Activated naive CD4-positive, alpha-beta T cell treated with anti-CD3 and anti-CD28 coated beads, Interleukin-2, amount 50 U/mL, for 24 hours (primary cell): ENCODE measurements around the gene ZNF333.
A peak's percentile ranks its signal among the peaks of the same experiment; 100 is the strongest.
"Not testable (repeated sequence)": the region's sequence is repeated elsewhere in the genome, so short reads cannot be mapped to it uniquely, and the experiment has no call there.

Experiments used
- H3K27ac Mint-ChIP-seq: one replicate; pipeline ENCODE4 v1.8.0; 2021; ENCODE audit warnings: mild to moderate bottlenecking, mixed read lengths
- H3K27me3 Mint-ChIP-seq: one replicate; pipeline ENCODE4 v1.8.0; 2021; ENCODE audit warnings: mixed read lengths
- H3K36me3 Mint-ChIP-seq: one replicate; pipeline ENCODE4 v1.8.0; 2021; ENCODE audit warnings: mixed read lengths
- H3K4me1 Mint-ChIP-seq: one replicate; pipeline ENCODE4 v1.8.0; 2021; ENCODE audit warnings: mixed read lengths
- H3K4me3 Mint-ChIP-seq: one replicate; pipeline ENCODE4 v1.8.0; 2021; ENCODE audit warnings: mild to moderate bottlenecking, mixed read lengths
- H3K9me3 Mint-ChIP-seq: one replicate; pipeline ENCODE4 v1.8.0; 2021; ENCODE audit warnings: mixed read lengths

ZNF333 gene

GRCh38 chr19:14732510-14732909, 42.7 kb downstream of the ZNF333 start:
- Mint-ChIP-seq H3K4me1 (no peaks in the 10 kb centered on the region), H3K27ac (no peak overlapping the region), H3K27me3 (no peaks in the 10 kb centered on the region), H3K36me3 (peaks cover 7% of the 10 kb centered on the region), H3K9me3 (peaks cover 13% of the 10 kb centered on the region), H3K4me3 (no peak overlapping the region)

DNA sequence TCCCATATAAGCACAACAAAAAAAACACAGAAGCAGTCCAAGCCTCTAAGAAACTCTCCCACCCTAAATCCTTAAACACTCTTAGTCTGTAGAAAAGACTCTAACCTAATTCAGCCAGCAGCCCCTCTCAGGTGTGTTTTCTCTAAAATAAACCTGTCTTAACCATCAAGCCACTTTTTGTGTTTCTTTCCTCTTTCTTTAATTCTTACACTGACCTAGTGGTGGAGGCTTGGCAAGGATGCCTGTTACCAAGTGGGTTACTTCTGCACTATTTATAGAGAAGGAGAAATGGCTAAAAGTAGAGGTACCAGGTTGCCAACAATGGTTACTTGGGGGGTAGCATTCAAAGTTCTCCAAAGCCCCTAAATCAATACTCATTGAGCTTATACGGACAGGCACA, 43.7 kb downstream of the ZNF333 start:
- H3K9me3 Mint-ChIP-seq: peaks cover 10% of the 10 kb centered on the region
- no peaks in the 10 kb centered on the region for H3K4me1 Mint-ChIP-seq
- H3K27me3 Mint-ChIP-seq: no peaks in the 10 kb centered on the region
- H3K27ac Mint-ChIP-seq: no peak overlapping the region
- no peak overlapping the region for H3K4me3 Mint-ChIP-seq
- H3K36me3 Mint-ChIP-seq: peaks cover 7% of the 10 kb centered on the region

DNA sequence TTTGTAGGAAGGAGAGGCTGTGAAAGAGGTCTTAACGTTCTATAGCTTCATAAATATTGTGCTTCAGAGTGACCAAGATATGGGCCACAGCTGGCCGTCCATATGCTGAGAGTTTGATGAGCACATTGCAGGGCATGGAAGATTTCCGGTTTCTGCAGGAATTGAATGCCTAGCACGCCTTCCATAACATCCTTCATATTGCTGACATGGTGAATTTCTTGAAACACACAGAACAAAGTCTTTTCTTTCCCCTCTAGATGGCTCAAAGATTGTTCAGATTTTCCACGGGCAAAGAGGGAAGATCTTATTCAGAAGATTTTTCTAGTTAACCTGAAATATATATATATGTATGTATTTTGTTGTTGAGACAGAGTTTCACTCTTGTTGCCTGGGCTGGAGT, 46.1 kb downstream of the ZNF333 start:
- Mint-ChIP-seq H3K4me3 (no peak overlapping the region), H3K9me3 (no peaks in the 10 kb centered on the region), H3K36me3 (peaks cover 5% of the 10 kb centered on the region), H3K27ac (no peak overlapping the region), H3K27me3 (no peaks in the 10 kb centered on the region), H3K4me1 (no peaks in the 10 kb centered on the region)

- Mint-ChIP-seq H3K27ac (no peak overlapping the region), H3K27me3 (no peaks in the 10 kb centered on the region), H3K4me3 (no peak overlapping the region), H3K36me3 (no peaks in the 10 kb centered on the region), H3K9me3 (no peaks in the 10 kb centered on the region), H3K4me1 (no peaks in the 10 kb centered on the region)
Measured at GRCh38 chr19:14746886-14747285, 57.0 kb downstream of the ZNF333 start.

DNA sequence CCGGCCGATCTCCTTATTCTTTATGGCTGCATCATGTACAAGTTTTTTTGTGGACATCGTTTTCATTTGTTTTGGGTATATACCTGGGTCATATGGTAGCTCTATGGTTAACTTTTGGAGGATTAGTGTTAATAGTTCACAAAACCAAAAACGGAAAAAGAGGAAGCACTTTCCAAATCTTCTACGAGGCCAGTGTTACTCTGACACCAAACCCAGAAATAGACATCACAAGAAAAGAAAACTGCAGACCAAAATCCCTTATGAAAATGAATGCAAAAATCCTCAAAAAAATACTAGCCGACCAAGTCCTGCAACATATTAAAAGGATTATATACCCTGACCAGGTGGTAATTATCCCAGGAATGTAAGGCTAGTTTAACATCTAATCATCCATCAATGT, 58.8 kb downstream of the ZNF333 start:
- H3K4me3 Mint-ChIP-seq: no peak overlapping the region
- H3K27me3 Mint-ChIP-seq: no peaks in the 10 kb centered on the region
- no peaks in the 10 kb centered on the region for H3K9me3 Mint-ChIP-seq
- no peaks in the 10 kb centered on the region for H3K4me1 Mint-ChIP-seq
- H3K36me3 Mint-ChIP-seq: no peaks in the 10 kb centered on the region
- no peak overlapping the region for H3K27ac Mint-ChIP-seq

- Mint-ChIP-seq H3K36me3 (no peaks in the 10 kb centered on the region), H3K27me3 (peaks cover 6% of the 10 kb centered on the region), H3K9me3 (no peaks in the 10 kb centered on the region), H3K4me1 (no peaks in the 10 kb centered on the region), H3K4me3 (no peak overlapping the region), H3K27ac (no peak overlapping the region)
Measured at GRCh38 chr19:14758816-14759215, 69.0 kb downstream of the ZNF333 start.

GRCh38 chr19:14761607-14762006, 71.8 kb downstream of the ZNF333 start:
- H3K9me3 Mint-ChIP-seq: no peaks in the 10 kb centered on the region
- H3K4me3 Mint-ChIP-seq: no peak overlapping the region
- peaks cover 9% of the 10 kb centered on the region for H3K27me3 Mint-ChIP-seq
- no peaks in the 10 kb centered on the region for H3K4me1 Mint-ChIP-seq
- no peaks in the 10 kb centered on the region for H3K36me3 Mint-ChIP-seq
- no peak overlapping the region for H3K27ac Mint-ChIP-seq

- no peaks in the 10 kb centered on the region for H3K36me3 Mint-ChIP-seq
- peaks cover 9% of the 10 kb centered on the region for H3K27me3 Mint-ChIP-seq
- no peak overlapping the region for H3K27ac Mint-ChIP-seq
- no peaks in the 10 kb centered on the region for H3K9me3 Mint-ChIP-seq
- H3K4me1 Mint-ChIP-seq: no peaks in the 10 kb centered on the region
- H3K4me3 Mint-ChIP-seq: no peak overlapping the region
Measured at GRCh38 chr19:14762111-14762510, 72.3 kb downstream of the ZNF333 start.

DNA sequence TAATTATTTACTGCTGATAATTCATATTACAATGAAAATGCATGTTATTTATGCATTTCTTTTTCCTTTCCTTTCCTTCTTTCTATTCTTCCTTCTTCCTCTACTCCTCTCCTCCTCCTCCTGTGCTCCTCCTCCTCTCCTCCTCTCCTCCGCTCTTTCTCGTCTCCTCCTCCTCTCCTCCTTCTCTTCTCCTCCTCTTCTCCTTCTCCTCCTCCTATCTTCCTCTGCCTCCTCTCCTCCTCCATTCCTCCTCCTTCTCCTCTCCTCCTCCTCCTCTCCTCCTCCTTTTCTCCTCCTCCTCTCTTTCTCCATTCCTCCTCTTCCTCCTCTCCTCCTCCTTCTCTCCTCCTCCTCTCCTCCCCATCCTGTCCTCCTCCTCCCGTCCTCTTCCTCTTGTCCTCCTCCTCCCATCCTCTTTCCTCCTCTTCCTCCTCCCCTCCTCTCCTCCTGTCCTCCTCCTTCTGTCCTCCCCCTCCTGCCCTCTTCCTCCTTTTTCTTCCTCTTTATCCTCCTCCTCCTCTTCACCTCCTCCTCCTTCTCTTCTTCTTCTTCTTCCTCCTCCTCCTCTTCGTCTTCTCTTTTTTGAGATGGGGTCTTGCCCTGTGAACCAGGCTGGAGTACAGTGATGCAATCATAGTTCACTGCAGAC, 73.8 kb downstream of the ZNF333 start:
- H3K4me3 Mint-ChIP-seq: no peak overlapping the region
- H3K4me1 Mint-ChIP-seq: no peaks in the 10 kb centered on the region
- no peaks in the 10 kb centered on the region for H3K9me3 Mint-ChIP-seq
- peaks cover 10% of the 10 kb centered on the region for H3K27me3 Mint-ChIP-seq
- no peak overlapping the region for H3K27ac Mint-ChIP-seq
- H3K36me3 Mint-ChIP-seq: no peaks in the 10 kb centered on the region

GRCh38 chr19:14764401-14764800, 74.6 kb downstream of the ZNF333 start:
- Mint-ChIP-seq H3K27me3 (peaks cover 10% of the 10 kb centered on the region), H3K36me3 (no peaks in the 10 kb centered on the region), H3K4me1 (no peaks in the 10 kb centered on the region), H3K9me3 (no peaks in the 10 kb centered on the region), H3K4me3 (no peak overlapping the region), H3K27ac (no peak overlapping the region)

- H3K36me3 Mint-ChIP-seq, H3K4me3 Mint-ChIP-seq, H3K4me1 Mint-ChIP-seq, H3K9me3 Mint-ChIP-seq: not testable (repeated sequence)
- peaks cover 10% of the 10 kb centered on the region for H3K27me3 Mint-ChIP-seq
- H3K27ac Mint-ChIP-seq: peak overlapping the region; percentile 18
Measured at GRCh38 chr19:14765403-14765802, 75.6 kb downstream of the ZNF333 start.

DNA sequence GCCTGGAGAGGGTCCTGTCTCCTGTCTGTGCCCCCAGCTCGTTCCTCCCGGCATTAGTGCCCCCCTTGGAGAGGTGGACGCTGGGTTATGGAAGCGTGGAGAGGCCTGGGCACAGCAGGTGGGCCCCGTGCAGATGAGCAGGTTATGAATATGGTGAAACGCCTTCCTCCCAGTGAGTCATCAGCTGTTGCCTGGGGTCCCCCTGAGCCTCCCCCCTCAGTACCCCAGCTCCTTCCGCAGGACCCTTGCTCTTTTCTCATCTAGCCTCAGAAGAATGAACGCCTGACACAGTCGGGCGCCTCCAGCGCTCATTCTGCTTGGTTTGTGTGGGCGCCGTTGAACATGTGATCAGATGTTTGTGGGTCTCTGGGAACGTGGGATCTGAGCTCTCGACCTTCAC, 76.0 kb downstream of the ZNF333 start:
- H3K36me3 Mint-ChIP-seq, H3K4me1 Mint-ChIP-seq, H3K9me3 Mint-ChIP-seq, H3K27ac Mint-ChIP-seq, H3K4me3 Mint-ChIP-seq: not testable (repeated sequence)
- H3K27me3 Mint-ChIP-seq: peaks cover 10% of the 10 kb centered on the region

- no peak overlapping the region for H3K4me3 Mint-ChIP-seq
- no peaks in the 10 kb centered on the region for H3K4me1 Mint-ChIP-seq
- H3K9me3 Mint-ChIP-seq: no peaks in the 10 kb centered on the region
- H3K27me3 Mint-ChIP-seq: peaks cover 8% of the 10 kb centered on the region
- no peak overlapping the region for H3K27ac Mint-ChIP-seq
- no peaks in the 10 kb centered on the region for H3K36me3 Mint-ChIP-seq
Measured at GRCh38 chr19:14767466-14767971, 77.7 kb downstream of the ZNF333 start.

DNA sequence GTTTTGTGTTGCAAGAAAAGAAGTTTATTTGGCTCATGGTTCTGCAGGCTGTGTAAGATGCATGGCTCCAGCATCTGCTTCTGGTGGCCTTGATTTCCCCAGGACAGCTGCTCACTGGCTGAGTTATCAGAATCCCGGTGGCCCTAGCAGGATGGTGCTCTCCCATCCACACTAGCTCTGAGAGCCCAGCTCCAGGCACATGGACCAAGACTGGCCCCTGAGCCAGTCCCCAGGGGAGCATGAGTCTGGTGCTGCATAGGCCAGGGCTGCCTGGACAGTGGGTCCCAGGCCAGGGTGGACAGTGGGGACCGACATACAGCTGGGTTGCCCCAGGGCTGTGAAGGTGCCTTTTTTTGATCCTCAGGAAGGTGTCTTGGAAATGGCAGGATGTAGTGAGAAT, 78.2 kb downstream of the ZNF333 start:
- Mint-ChIP-seq H3K4me3 (no peak overlapping the region), H3K27ac (peak overlapping the region; percentile 17), H3K9me3 (no peaks in the 10 kb centered on the region), H3K4me1 (no peaks in the 10 kb centered on the region), H3K36me3 (no peaks in the 10 kb centered on the region), H3K27me3 (peaks cover 8% of the 10 kb centered on the region)

- no peaks in the 10 kb centered on the region for H3K4me1 Mint-ChIP-seq
- H3K4me3 Mint-ChIP-seq: no peak overlapping the region
- H3K36me3 Mint-ChIP-seq: no peaks in the 10 kb centered on the region
- H3K27me3 Mint-ChIP-seq: peaks cover 10% of the 10 kb centered on the region
- H3K9me3 Mint-ChIP-seq: no peaks in the 10 kb centered on the region
- no peak overlapping the region for H3K27ac Mint-ChIP-seq
Measured at GRCh38 chr19:14769201-14769600, 79.4 kb downstream of the ZNF333 start.

DNA sequence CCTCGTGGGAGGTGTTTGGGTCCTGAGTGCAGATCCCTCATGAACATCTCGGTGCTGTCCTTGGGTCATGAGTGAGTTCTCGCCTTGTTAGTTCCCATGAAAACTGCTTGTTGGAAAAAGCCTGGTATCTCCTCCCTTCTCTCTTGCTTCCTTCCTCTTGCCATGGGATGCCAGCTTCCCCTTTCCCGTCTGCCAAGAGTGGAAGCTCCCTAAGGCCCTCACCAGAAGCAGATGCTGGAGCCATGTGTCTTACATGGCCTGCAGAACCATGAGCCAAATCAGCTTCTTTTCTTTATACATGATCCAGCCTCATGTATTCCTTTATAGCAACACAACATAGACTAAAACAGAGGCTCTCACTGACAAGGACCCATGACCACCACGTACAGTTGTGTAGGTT, 80.3 kb downstream of the ZNF333 start:
- Mint-ChIP-seq H3K4me3 (no peak overlapping the region), H3K4me1 (no peaks in the 10 kb centered on the region), H3K27ac (no peak overlapping the region), H3K36me3 (no peaks in the 10 kb centered on the region), H3K27me3 (peaks cover 8% of the 10 kb centered on the region), H3K9me3 (no peaks in the 10 kb centered on the region)
